Uterus (tissue), 4 donors: ENCODE measurements around the gene EPHA2. TPM values are rescaled to one million over a fixed set of nuclear protein-coding genes. Genes with fewer than 3 reads are reported as not detected.
"Not testable (repeated sequence)": the region's sequence is repeated elsewhere in the genome, so short reads cannot be mapped to it uniquely, and the experiment has no call there.

Experiments
- DNase-seq, 2 donors: peaks; one replicate each; pipeline ENCODE4 v3.0.0-alpha.2; 2019 to 2020
- H3K27ac ChIP-seq, 2 donors: fragments of 200-600 bp; sonication (generic); 1 replicate in 1 of 2; 2 replicates in 1 of 2; pipeline ENCODE4 v1.5.1; 2016 to 2018
- H3K27me3 ChIP-seq, 2 donors: fragments of 200-600 bp; sonication (generic); one replicate each; pipeline ENCODE4 v1.5.1; 2018 to 2019; ENCODE audit warnings: control low read depth in 1 of 2
- H3K36me3 ChIP-seq, 2 donors: fragments of 200-600 bp; sonication (generic); one replicate each; pipeline ENCODE4 v1.5.1; 2019; ENCODE audit warnings: control low read depth in 1 of 2
- H3K4me1 ChIP-seq, 2 donors: fragments of 200-600 bp; sonication (generic); one replicate each; pipeline ENCODE4 v1.5.1; 2018 to 2019; ENCODE audit warnings: control low read depth in 1 of 2
- H3K4me3 ChIP-seq, 2 donors: fragments of 200-600 bp; sonication (generic); 1 replicate in 1 of 2; 2 replicates in 1 of 2; pipeline ENCODE4 v1.5.1; 2018 to 2019; ENCODE audit warnings: mild to moderate bottlenecking in 1 of 2
- H3K9me3 ChIP-seq, 2 donors: fragments of 200-600 bp; sonication (generic); one replicate each; pipeline ENCODE4 v1.5.1; 2019; ENCODE audit warnings: control low read depth in 1 of 2
- CTCF ChIP-seq, 4 experiments: fragments of 200-600 bp in 2 of 4; fragments of 450-650 bp in 2 of 4; sonication (generic) in 2 of 4; IDR thresholded peaks; one replicate each; pipeline ENCODE4 v1.5.1; 2016 to 2019; ENCODE audit warnings: antibody characterized with exemption in 4 of 4, mild to moderate bottlenecking in 2 of 4, moderate library complexity in 1 of 4
- POLR2A ChIP-seq, 2 donors: fragments of 450-650 bp; IDR thresholded peaks; one replicate each; pipeline ENCODE4 v1.6.1; 2016; ENCODE audit warnings: antibody characterized with exemption in 2 of 2, mild to moderate bottlenecking in 1 of 2, moderate library complexity in 1 of 2
- intact Hi-C: fragments of 100-400 bp; cut with DNase I; formaldehyde crosslinking; loops from one replicate; pipeline ENCODE4 v1.15.1; 2023; ENCODE audit warnings: low total_unique reads
- total RNA-seq, 4 donors: library from RNA; depleted of rRNA in 3 of 4; stranded (reverse); fragments of >200 nt in 3 of 4; gene quantifications; one replicate each; pipeline versions ENCODE4 v1.1.0 to v1.2.4, GENCODE V29; 2014 to 2023
- donor health status: DM: yes; HTN: yes; CAD: no.

EPHA2 gene
- total RNA-seq, 4 donors from 2014 or later, result 2.4 to 32.9 (median 16.3) TPM

- Histone ChIP-seq H3K27ac (no peak overlapping the region), H3K9me3 (no peaks in the 10 kb centered on the region), H3K4me1 (peaks cover 0 to 10% of the 10 kb centered on the region in 2 donors), H3K4me3 (no peak overlapping the region), H3K36me3 (no peaks in the 10 kb centered on the region), H3K27me3 (no peaks in the 10 kb centered on the region)
- DNase-seq, result no peak
- intact Hi-C loops, result no loop called here
- TF ChIP-seq CTCF (IDR thresholded peaks at IDR 0.05) (no peak), POLR2A (IDR thresholded peaks at IDR 0.05) (no peak)
These were observed 12.9 kb upstream of the EPHA2 start for GRCh38 chr1:16168622-16169360.

GRCh38 chr1:16168144-16168495 is 12.3 kb upstream of the EPHA2 start:
- H3K27ac ChIP-seq, result peak overlapping the region in 1 of 2 donors; percentile 81
- H3K9me3 ChIP-seq, DNase-seq, H3K27me3 ChIP-seq, intact Hi-C loops, H3K4me1 ChIP-seq, H3K36me3 ChIP-seq: not testable (repeated sequence)
- peak overlapping the region in 1 of 2 donors; percentile 50 for H3K4me3 ChIP-seq

- Histone ChIP-seq H3K36me3 (no peaks in the 10 kb centered on the region), H3K9me3 (no peaks in the 10 kb centered on the region), H3K4me3 (peak overlapping the region; percentile 47 to 50), H3K4me1 (peaks cover 0 to 4% of the 10 kb centered on the region in 2 donors), H3K27ac (peak overlapping the region; percentile 37 to 81), H3K27me3 (no peaks in the 10 kb centered on the region)
- peak in 1 of 2 donors; percentile 72 for DNase-seq
- intact Hi-C loops, result no loop called here
- TF ChIP-seq CTCF (IDR thresholded peaks at IDR 0.05), result no peak
- no peak for TF ChIP-seq POLR2A (IDR thresholded peaks at IDR 0.05)
These were observed 11.7 kb upstream of the EPHA2 start for GRCh38 chr1:16167331-16168143.

- no peak for DNase-seq
- Histone ChIP-seq H3K4me1 (peaks cover 0 to 4% of the 10 kb centered on the region in 2 donors), H3K27me3 (no peaks in the 10 kb centered on the region), H3K9me3 (no peaks in the 10 kb centered on the region), H3K4me3 (no peak overlapping the region), H3K36me3 (no peaks in the 10 kb centered on the region), H3K27ac (no peak overlapping the region)
- intact Hi-C loops, result no loop called here
- TF ChIP-seq POLR2A (IDR thresholded peaks at IDR 0.05), result no peak
- no peak for TF ChIP-seq CTCF (IDR thresholded peaks at IDR 0.05)
These were observed 10.2 kb upstream of the EPHA2 start for GRCh38 chr1:16166117-16166516.

GRCh38 chr1:16165548-16165947 is 9.7 kb upstream of the EPHA2 start:
- Histone ChIP-seq H3K27ac (peak overlapping the region in 1 of 2 donors; percentile 40), H3K9me3 (no peaks in the 10 kb centered on the region), H3K4me3 (no peak overlapping the region), H3K27me3 (no peaks in the 10 kb centered on the region), H3K4me1 (peaks cover 0 to 4% of the 10 kb centered on the region in 2 donors), H3K36me3 (no peaks in the 10 kb centered on the region)
- DNase-seq, result no peak
- TF ChIP-seq CTCF (IDR thresholded peaks at IDR 0.05), result no peak
- TF ChIP-seq POLR2A (IDR thresholded peaks at IDR 0.05), result no peak
- intact Hi-C loops, result no loop called here
